ENCODE results near the gene HORMAD2. TPM values are rescaled to one million over a fixed set of nuclear protein-coding genes. Genes with fewer than 3 reads are reported as not detected.

The HORMAD2 gene
- total and polyA plus RNA-seq, 2 donors (not counting 1 experiment from before 2014, with no cell fraction given) = not detected

- Histone ChIP-seq H4K20me1 (ENCODE audit: control insufficient read depth, insufficient read depth, low read length, poor library complexity, severe bottlenecking) (no peaks in the 10 kb centered on the region), H3K4me1 (ENCODE audit: control insufficient read depth in 2 of 2, insufficient read depth in 2 of 2, low read length in 2 of 2) (peaks cover 0 to 9% of the 10 kb centered on the region in 2 donors), H2AFZ (ENCODE audit: insufficient read depth, low read depth, low read length, poor library complexity, severe bottlenecking) (no peak overlapping the region), H3K4me2 (replicated peaks; ENCODE audit: low read depth, low read length, poor library complexity, severe bottlenecking) (no peak overlapping the region), H3K79me2 (ENCODE audit: control insufficient read depth, insufficient read depth, low read length) (no peaks in the 10 kb centered on the region), H3K27ac (ENCODE audit: low read length in 2 of 2) (no peak overlapping the region), H3K36me3 (replicated peaks in 1 of 2; ENCODE audit: control extremely low read depth in 1 of 2, control insufficient read depth in 1 of 2, extremely low read depth in 1 of 2, insufficient read depth in 2 of 2, low read length in 1 of 2) (no peaks in the 10 kb centered on the region), H3K9me3 (ENCODE audit: control extremely low read depth in 1 of 3, control insufficient read depth in 2 of 3, insufficient read depth in 1 of 3, low read length in 2 of 3) (peaks cover 0 to 5% (median 0%) of the 10 kb centered on the region in 3 donors), H3K27me3 (replicated peaks in 1 of 4; ENCODE audit: control extremely low read depth in 1 of 4, control insufficient read depth in 3 of 4, insufficient read depth in 4 of 4, low read length in 3 of 4) (no peaks in the 10 kb centered on the region), H3K9ac (ENCODE audit: low read length) (no peak overlapping the region), H3K4me3 (ENCODE audit: control extremely low read depth in 1 of 5, extremely low read depth in 1 of 5, insufficient read depth in 1 of 5, low read depth in 2 of 5, low read length in 4 of 5) (no peak overlapping the region)
- intact Hi-C loops (cut with micrococcal nuclease) = no loop called here
- H3K4me3 Mint-ChIP-seq = no peak overlapping the region
- ChIA-PET POLR2A (no interaction called here), CTCF (no interaction called here)
- peaks cover 3% of the 10 kb centered on the region for H3K27me3 Mint-ChIP-seq
- TF ChIP-seq EZH2 (IDR thresholded peaks at IDR 0.05; ENCODE audit: borderline replicate concordance, insufficient read depth, low read depth, low read length, poor library complexity, severe bottlenecking) = no peak
- TF ChIP-seq CTCF (IDR thresholded peaks at IDR 0.05) = no peak
- ATAC-seq (ENCODE audit: low read depth) (no peak), DNase-seq (no peak)
- H3K9me3 Mint-ChIP-seq (ENCODE audit: insufficient read depth) = no peaks in the 10 kb centered on the region
- H3K4me1 Mint-ChIP-seq = peaks cover 4% of the 10 kb centered on the region
- 65% methylated on average over 3 of the region's 4 CpGs for WGBS (ENCODE audit: insufficient coverage)
- H3K27ac Mint-ChIP-seq = no peak overlapping the region
Measured at GRCh38 chr22:30043161-30043560, 37.1 kb upstream of the HORMAD2 start.

- Mint-ChIP-seq H3K9me3 (ENCODE audit: insufficient read depth) (no peaks in the 10 kb centered on the region), H3K27me3 (peaks cover 3% of the 10 kb centered on the region), H3K27ac (no peak overlapping the region), H3K4me3 (no peak overlapping the region), H3K4me1 (peaks cover 4% of the 10 kb centered on the region)
- intact Hi-C loops (cut with micrococcal nuclease) = no loop called here
- H3K79me2 ChIP-seq (ENCODE audit: control insufficient read depth, insufficient read depth, low read length) = no peaks in the 10 kb centered on the region
- POLR2A ChIA-PET = no interaction called here
- no peak overlapping the region for H2AFZ ChIP-seq (ENCODE audit: insufficient read depth, low read depth, low read length, poor library complexity, severe bottlenecking)
- WGBS (ENCODE audit: insufficient coverage) = no CpG with 5 or more reads among the region's 3 CpGs
- H3K27ac ChIP-seq (ENCODE audit: low read length in 2 of 2) = no peak overlapping the region
- H3K4me1 ChIP-seq (ENCODE audit: control insufficient read depth in 2 of 2, insufficient read depth in 2 of 2, low read length in 2 of 2) = peaks cover 0 to 9% of the 10 kb centered on the region in 2 donors
- peaks cover 0 to 5% (median 0%) of the 10 kb centered on the region in 3 donors for H3K9me3 ChIP-seq (ENCODE audit: control extremely low read depth in 1 of 3, control insufficient read depth in 2 of 3, insufficient read depth in 1 of 3, low read length in 2 of 3)
- H3K36me3 ChIP-seq (replicated peaks in 1 of 2; ENCODE audit: control extremely low read depth in 1 of 2, control insufficient read depth in 1 of 2, extremely low read depth in 1 of 2, insufficient read depth in 2 of 2, low read length in 1 of 2) = no peaks in the 10 kb centered on the region
- no peak overlapping the region for H3K9ac ChIP-seq (ENCODE audit: low read length)
- DNase-seq = no peak
- TF ChIP-seq CTCF (IDR thresholded peaks at IDR 0.05) (no peak), EZH2 (IDR thresholded peaks at IDR 0.05; ENCODE audit: borderline replicate concordance, insufficient read depth, low read depth, low read length, poor library complexity, severe bottlenecking) (no peak)
- no peaks in the 10 kb centered on the region for H4K20me1 ChIP-seq (ENCODE audit: control insufficient read depth, insufficient read depth, low read length, poor library complexity, severe bottlenecking)
- H3K4me2 ChIP-seq (replicated peaks; ENCODE audit: low read depth, low read length, poor library complexity, severe bottlenecking) = no peak overlapping the region
- CTCF ChIA-PET = no interaction called here
- no peak for ATAC-seq (ENCODE audit: low read depth)
- H3K4me3 ChIP-seq (ENCODE audit: control extremely low read depth in 1 of 5, extremely low read depth in 1 of 5, insufficient read depth in 1 of 5, low read depth in 2 of 5, low read length in 4 of 5) = no peak overlapping the region
- H3K27me3 ChIP-seq (replicated peaks in 1 of 4; ENCODE audit: control extremely low read depth in 1 of 4, control insufficient read depth in 3 of 4, insufficient read depth in 4 of 4, low read length in 3 of 4) = no peaks in the 10 kb centered on the region
Measured at GRCh38 chr22:30044369-30044768, 35.9 kb upstream of the HORMAD2 start.

Data from B cell (primary cell).